SU-DHL-6 (cell line): ENCODE results near the gene COX19.

Source experiments
- CTCF ChIP-seq: fragments of 200-600 bp; sonication (generic); IDR thresholded peaks from one replicate; pipeline ENCODE4 v1.5.1; 2017; ENCODE audit warnings: antibody characterized with exemption, mild to moderate bottlenecking, low read length, moderate library complexity; ENCODE audit not compliant: insufficient read depth, poor library complexity, severe bottlenecking
- EZH2phosphoT487 ChIP-seq: fragments of 200-600 bp; sonication (generic), shearing (Covaris generic); conservative IDR thresholded peaks from 2 replicates; pipeline ENCODE4 v1.6.1; 2018; ENCODE audit warnings: mild to moderate bottlenecking, antibody characterized with exemption, low read length, moderate library complexity, mixed read lengths

- TF ChIP-seq CTCF (no peak), EZH2phosphoT487 (no peak)
Measured at GRCh38 chr7:1007901-1008300, 32.6 kb upstream of the COX19 start.
